Measurements from ENCODE around the gene TMEM175.

The TMEM175 gene

GRCh38 chr4:958314-958665 is 26.0 kb downstream of the TMEM175 start:
- no peak for DNase-seq (ENCODE audit: low read depth in 3 of 3, low spot score in 1 of 3)

GRCh38 chr4:958696-959337 is 26.6 kb downstream of the TMEM175 start:
- DNase-seq (ENCODE audit: low read depth in 3 of 3, low spot score in 1 of 3), result no peak

DNA sequence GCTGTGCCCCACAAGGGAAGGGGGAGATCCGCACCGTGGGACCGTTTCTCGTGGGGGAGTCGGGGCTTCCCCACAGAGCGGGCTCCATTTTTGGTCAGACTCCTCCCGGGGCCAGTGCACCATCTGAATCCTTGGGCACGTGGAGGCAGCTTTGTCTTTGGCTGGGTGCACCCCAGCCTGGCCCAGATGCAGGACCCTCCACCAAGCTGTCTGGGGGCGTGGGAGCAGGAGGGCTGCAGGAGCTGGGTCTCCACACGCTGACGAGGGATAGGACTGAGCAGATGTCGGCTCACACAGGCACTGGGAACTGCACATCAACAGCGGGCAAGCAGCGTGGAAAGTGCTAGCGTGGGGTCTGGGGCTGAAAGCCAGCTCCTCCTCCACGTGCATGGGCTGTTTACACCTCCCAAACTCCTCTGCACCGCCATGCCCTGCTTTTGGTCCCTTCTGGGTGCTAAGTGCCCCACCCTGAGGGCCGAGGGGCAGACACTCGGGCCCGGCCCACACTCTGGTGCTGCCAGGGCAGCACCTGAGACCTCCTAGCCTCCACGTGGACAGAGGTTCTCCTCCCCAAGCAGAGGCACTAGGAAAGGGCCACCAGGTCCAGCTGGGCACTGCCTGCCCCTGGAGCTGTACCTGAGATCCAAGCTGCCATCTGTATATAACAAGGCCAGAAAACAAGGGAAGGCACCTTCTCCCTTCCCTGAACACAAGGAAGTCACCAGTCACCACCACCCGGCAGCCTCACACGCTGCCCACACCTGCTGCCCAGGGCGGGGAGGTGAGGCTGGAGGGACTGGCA is 27.3 kb downstream of the TMEM175 start:
- DNase-seq (ENCODE audit: low read depth in 3 of 3, low spot score in 1 of 3), result no peak

GRCh38 chr4:960140-960635 is 27.9 kb downstream of the TMEM175 start:
- no peak for DNase-seq (ENCODE audit: low read depth in 3 of 3, low spot score in 1 of 3)

GRCh38 chr4:960636-961350 is 28.5 kb downstream of the TMEM175 start:
- no peak for DNase-seq (ENCODE audit: low read depth in 3 of 3, low spot score in 1 of 3)

DNA sequence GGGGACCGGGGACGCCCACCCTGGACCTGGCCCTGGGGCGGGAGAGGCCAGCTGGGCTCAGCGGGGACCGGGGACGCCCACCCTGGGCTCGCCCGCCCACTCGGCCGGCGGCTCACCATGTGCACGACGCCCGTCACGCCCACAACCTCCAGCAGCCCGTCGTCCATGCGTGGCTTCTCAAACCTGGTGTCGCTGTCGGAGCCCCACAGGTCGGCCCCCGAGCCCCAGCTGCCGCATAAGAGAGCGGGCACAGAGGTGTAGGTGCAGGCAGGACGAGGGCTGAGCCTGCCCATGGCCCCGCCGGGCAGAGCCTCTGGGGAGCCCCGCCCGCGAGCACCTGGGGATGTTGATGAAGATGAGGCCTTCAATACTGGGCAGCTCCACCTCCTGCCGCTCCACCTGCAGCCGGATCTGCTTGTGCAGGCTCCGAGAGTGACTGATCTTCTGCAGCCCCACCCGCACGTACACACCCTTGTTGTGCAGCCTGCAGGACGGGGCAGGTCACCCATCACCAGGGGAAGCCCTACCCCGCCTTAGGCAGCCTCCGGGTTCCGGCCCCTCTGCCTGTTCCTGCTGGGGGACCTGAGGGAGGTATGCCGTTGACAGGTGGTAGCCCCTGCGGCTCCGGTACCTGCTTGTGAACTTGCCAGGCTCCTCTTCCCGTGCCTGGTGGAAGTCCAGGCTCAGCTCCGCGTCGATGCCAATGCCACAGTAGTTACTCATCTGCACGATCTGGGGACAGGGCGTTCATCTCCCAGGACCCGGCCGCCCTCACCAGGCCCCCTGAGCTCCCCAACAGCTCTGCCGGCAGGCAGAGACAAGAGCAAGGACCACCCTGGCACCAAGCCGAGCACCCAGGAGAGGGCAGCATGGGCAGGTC is 29.3 kb downstream of the TMEM175 start:
- no peak for DNase-seq (ENCODE audit: low read depth in 3 of 3, low spot score in 1 of 3)

GRCh38 chr4:962231-963208 is 30.3 kb downstream of the TMEM175 start:
- no peak for DNase-seq (ENCODE audit: low read depth in 3 of 3, low spot score in 1 of 3)

DNA sequence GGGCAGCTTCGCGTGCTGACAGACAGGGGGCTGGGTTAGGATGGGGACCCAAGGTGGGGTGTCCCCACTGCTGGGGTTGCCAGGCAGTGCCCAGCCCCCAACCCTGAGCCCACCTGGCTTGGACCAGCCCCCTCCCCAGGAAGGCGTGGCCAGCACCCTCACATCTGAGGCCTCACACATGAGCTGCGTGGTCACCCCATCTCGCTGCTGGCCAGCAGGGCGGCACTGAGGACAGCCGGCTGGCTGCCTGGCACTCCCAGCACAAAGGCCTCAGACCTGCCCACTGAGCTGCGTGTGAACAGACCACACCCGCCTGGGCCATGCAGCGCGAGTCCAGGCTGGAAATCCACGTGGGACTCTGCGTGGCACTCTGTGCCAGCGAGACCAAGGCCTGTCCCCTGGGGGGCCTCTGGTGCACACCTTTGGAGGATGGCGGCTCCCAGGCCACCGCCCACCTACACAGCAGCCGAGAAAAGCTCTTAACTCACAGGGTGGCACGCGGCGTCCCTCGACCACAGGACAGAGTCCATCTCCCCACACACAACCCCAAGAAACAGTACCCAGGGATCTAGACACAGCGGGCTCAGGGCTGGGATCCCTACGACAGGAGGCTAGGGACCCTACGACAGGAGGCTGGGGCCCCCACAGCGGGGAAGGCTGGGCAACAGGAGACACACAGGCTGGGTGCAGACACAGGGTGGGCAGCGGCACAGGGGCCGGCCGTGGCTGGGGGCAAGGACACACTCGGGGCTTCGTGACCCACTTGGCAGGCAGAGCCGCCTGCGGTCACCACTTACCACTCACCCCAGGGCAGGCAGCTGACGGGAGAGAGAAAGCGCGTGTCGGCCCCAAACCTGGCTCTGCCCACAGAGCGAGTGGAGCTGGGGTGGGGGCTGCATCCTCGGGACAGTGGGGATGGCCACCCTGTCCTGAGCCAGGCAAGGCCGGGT is 31.3 kb downstream of the TMEM175 start:
- no peak for DNase-seq (ENCODE audit: low read depth in 3 of 3, low spot score in 1 of 3)

- DNase-seq (ENCODE audit: low read depth in 3 of 3, low spot score in 1 of 3), result no peak
Measured at GRCh38 chr4:964346-965025, 32.2 kb downstream of the TMEM175 start.

- no peak for DNase-seq (ENCODE audit: low read depth in 3 of 3, low spot score in 1 of 3)
Measured at GRCh38 chr4:965048-965765, 32.9 kb downstream of the TMEM175 start.

- DNase-seq (ENCODE audit: low read depth in 3 of 3, low spot score in 1 of 3), result no peak
Measured at GRCh38 chr4:965766-966134, 33.5 kb downstream of the TMEM175 start.

- DNase-seq (ENCODE audit: low read depth in 3 of 3, low spot score in 1 of 3), result no peak
Measured at GRCh38 chr4:966266-967112, 34.2 kb downstream of the TMEM175 start.

DNA sequence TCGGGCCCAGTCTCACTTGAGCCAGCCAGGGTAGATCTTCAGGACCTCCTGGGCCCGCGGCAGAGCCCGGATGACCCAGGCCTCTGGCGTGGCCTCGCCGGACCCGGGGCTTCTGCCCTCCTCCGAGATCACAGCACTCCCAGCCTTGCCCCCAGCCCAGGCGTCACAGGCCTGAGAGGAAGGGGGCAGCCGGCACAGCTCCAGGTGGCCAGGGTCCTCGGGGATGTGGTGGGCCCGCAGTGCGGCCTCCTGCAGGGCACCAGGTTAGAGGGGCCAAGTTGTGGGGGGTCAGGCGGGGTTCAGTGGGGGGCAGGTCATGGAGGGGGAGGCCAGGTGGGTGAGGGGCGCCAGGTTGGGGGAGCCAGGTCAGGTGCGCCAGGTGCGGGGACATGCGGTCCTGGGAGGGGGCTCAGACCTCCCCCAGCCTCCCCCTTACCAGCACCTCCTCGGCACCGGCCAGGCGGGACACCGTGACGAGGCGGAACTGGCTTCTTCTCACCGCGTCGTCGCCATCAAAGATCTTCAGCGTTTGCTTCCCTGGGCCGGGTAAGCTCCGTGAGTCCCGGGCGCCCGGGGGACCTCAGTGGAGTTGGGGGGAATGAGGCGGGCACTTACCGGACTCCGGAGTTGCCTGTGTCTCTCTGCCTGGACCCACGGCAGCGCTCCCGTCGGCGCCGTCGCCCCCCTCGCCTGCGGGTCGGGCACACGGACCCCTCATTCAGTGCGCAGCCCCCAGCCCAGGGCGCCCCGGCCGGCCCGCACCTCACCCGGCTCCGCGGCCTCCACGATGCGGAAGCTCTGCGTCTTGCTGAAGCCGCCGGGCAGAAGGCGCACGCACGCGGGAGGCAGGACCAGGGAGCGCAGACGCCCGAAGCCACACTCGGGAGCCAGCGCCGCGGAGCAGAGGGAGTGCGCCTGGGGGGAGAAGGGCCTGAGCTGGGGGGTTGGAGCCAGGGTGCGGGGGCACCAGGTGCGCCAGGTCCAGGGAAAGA is 35.1 kb downstream of the TMEM175 start:
- DNase-seq (ENCODE audit: low read depth in 3 of 3, low spot score in 1 of 3), result no peak

DNA sequence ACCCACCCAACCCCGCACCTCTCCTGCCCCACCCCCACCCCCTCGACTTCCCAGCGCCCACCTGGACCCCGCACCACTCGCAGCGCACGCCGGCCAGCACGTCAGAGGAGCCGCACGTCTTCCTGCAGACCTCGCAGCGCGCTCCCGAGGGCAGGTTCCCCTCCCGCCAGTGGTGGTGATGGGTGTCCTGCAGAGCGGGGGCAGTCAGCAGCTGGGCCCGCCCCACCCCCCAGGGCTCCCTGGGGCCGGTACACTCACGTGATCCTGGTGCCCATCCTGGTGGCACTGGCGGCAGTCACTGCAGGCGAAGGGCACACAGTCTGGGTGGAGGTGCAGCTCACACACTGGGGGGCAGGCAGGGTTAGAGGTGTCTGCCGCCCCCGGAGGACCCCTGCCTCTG is 36.0 kb downstream of the TMEM175 start:
- no peak for DNase-seq (ENCODE audit: low read depth in 3 of 3, low spot score in 1 of 3)

DNA sequence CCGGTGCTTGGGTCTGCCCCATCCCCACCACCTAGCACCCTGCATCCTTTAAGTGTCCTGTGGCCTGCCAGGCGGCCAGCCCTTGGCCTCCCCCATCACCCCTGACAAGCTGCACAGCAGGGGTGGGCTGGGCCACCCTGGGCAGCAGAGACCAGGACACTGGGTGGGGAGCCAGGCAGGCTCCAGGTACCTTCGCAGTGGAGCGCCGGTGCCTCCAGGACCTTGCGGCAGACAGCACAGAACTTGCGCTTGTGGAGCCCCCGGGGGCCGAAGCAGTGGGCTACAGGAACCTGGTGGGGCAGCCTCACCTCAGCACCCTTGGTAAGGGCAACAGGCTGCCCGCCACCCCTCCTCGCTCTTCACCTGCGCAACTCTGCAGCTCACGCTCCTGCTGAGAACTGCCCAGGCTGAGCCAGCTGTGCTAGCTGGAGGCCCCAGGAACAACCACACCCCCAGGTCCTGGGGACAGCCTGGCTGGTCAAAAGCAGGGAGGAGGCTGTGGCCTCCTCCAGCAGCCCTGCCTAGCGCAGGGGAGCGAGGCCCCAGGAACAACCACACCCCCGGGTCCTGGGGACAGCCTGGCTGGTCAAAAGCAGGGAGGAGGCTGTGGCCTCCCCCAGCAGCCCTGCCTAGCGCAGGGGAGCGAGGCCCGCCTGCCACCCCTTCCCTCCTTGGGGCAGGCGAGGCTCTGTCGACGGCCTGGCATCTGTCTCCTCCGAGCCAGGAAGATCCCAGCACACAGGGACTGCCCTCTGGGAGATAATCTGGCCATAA is 36.5 kb downstream of the TMEM175 start:
- no peak for DNase-seq (ENCODE audit: low read depth in 3 of 3, low spot score in 1 of 3)
